DOHH2 (cell line): Measurements from ENCODE around the gene HOXC4.

ENCODE experiments used
- CTCF ChIP-seq: fragments of 200-600 bp; sonication (generic); IDR thresholded peaks from one replicate; pipeline ENCODE4 v1.5.1; 2014; ENCODE audit warnings: antibody characterized with exemption, mild to moderate bottlenecking, low read depth, low read length; ENCODE audit not compliant: poor library complexity, severe bottlenecking
- EZH2phosphoT487 ChIP-seq: fragments of 200-600 bp; sonication (generic); IDR thresholded peaks from 2 replicates; pipeline ENCODE4 v1.6.1; 2017; ENCODE audit warnings: borderline replicate concordance, mild to moderate bottlenecking, antibody characterized with exemption, low read length, moderate library complexity, mixed read lengths

GRCh38 chr12:54055552-54055951 is 1.9 kb downstream of the HOXC4 start:
- no peak for TF ChIP-seq CTCF
- no peak for TF ChIP-seq EZH2phosphoT487
